ENCODE results near the gene TEX13C. TPM values are rescaled to one million over a fixed set of nuclear protein-coding genes. Genes with fewer than 3 reads are reported as not detected.

Gene TEX13C
- total RNA-seq, 4 donors from 2014 or later: not detected

DNA sequence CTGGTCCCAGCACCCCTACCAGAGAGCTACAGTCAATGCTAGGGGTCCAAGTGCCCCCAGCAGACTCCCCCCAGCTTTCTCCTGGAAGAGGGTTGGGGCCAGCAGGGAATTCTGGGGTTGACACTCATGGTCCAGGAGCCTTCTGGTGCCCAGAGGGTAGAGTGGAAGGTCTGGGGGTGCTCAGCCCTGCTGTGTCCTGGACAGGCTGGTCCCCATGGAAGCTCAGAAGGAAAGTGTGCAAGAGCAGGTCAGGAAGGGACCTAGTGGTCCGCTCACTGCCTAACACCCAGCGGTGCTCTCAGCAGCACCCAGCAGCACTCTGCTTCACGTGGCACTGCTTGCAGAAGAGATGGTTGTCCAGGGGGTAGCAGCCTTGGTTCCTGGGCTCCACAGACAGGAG is 6.9 kb downstream of the TEX13C start:
- ATAC-seq (ENCODE audit: low FRiP score): no peak
- no peak for DNase-seq (ENCODE audit: low spot score)
- TF ChIP-seq, protein P1, sequence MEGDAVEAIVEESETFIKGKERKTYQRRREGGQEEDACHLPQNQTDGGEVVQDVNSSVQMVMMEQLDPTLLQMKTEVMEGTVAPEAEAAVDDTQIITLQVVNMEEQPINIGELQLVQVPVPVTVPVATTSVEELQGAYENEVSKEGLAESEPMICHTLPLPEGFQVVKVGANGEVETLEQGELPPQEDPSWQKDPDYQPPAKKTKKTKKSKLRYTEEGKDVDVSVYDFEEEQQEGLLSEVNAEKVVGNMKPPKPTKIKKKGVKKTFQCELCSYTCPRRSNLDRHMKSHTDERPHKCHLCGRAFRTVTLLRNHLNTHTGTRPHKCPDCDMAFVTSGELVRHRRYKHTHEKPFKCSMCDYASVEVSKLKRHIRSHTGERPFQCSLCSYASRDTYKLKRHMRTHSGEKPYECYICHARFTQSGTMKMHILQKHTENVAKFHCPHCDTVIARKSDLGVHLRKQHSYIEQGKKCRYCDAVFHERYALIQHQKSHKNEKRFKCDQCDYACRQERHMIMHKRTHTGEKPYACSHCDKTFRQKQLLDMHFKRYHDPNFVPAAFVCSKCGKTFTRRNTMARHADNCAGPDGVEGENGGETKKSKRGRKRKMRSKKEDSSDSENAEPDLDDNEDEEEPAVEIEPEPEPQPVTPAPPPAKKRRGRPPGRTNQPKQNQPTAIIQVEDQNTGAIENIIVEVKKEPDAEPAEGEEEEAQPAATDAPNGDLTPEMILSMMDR (IDR thresholded peaks at IDR 0.05): no peak

- ATAC-seq (ENCODE audit: low FRiP score) (no peak), DNase-seq (ENCODE audit: low spot score) (no peak)
- TF ChIP-seq, protein P1 (IDR thresholded peaks at IDR 0.05): no peak
Measured at GRCh38 chrX:125327891-125328290, 8.2 kb downstream of the TEX13C start.

DNA sequence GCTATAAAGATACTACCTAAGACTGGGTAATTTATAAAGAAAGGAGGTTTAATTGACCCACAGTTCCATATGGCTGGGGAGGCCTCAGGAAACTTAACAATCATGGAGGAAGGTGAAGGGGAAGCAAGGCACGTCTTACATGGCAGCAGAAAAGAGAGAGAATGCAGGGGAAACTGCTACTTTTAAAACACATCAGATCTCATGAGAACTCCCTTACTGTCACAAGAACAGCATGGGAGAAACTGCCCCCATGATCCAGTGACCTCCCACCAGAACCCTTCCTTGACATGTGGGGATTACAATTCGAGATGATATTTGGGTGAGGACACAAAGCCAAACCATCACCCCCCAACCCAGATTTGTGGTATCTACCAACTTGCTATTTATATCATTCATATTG is 13.9 kb downstream of the TEX13C start:
- DNase-seq (ENCODE audit: low spot score): no peak
- no peak for ATAC-seq (ENCODE audit: low FRiP score)
- TF ChIP-seq, protein P1 (IDR thresholded peaks at IDR 0.05): no peak

DNA sequence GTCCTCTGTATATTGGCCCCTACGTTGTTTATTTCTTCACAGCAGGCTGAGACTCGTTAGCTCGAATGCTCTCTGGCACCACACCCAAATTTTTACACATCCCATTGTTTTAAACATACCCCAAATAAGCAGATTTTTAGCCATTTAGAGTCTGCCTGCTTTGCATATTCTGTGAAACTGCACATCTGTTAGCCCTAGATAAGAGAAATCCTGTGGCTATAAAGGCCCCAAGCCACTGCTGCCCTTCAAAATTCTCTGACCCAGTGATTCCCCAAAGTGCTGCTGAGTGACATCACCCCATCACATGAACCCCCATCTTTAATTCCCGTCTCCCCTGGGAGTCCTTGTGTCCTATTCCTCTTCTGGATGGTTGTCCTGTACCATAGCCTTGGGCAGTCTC is 20.8 kb downstream of the TEX13C start:
- no peak for ATAC-seq (ENCODE audit: low FRiP score)
- TF ChIP-seq, protein P1 (IDR thresholded peaks at IDR 0.05): no peak
- DNase-seq (ENCODE audit: low spot score): no peak

- ATAC-seq (ENCODE audit: low FRiP score): no peak
- TF ChIP-seq, protein P1 (IDR thresholded peaks at IDR 0.05): no peak
- DNase-seq (ENCODE audit: low spot score): no peak
Measured at GRCh38 chrX:125374169-125374568, 54.5 kb downstream of the TEX13C start.
